ENCODE measurements around the gene GCC2.
A peak's percentile ranks its signal among the peaks of the same experiment; 100 is the strongest.
"Not testable (repeated sequence)": the region's sequence is repeated elsewhere in the genome, so short reads cannot be mapped to it uniquely, and the experiment has no call there.

Gene GCC2

GRCh38 chr2:108448678-108449409 lies at the start of gene GCC2:
Gene GCC2 (plus strand): TSS chr2:108449206. CDS start chr2:108449275, 69 bp downstream.
- DNase-seq (ENCODE audit: low read depth in 2 of 2) = peak; percentile 90 to 94

GRCh38 chr2:108399479-108399878 lies 49.5 kb upstream of the GCC2 start:
- no peak for DNase-seq (ENCODE audit: low read depth in 2 of 2)

- no peak for DNase-seq (ENCODE audit: low read depth in 2 of 2)
These were observed 47.2 kb upstream of the GCC2 start for GRCh38 chr2:108401800-108402199.

- DNase-seq (ENCODE audit: low read depth in 2 of 2) = no peak
These were observed 45.5 kb upstream of the GCC2 start for GRCh38 chr2:108403494-108403893.

GRCh38 chr2:108404784-108405397 lies 44.1 kb upstream of the GCC2 start:
- DNase-seq (ENCODE audit: low read depth in 2 of 2) = no peak

- no peak for DNase-seq (ENCODE audit: low read depth in 2 of 2)
These were observed 40.9 kb upstream of the GCC2 start for GRCh38 chr2:108407864-108408729.

GRCh38 chr2:108409768-108410167 lies 39.2 kb upstream of the GCC2 start:
- DNase-seq (ENCODE audit: low read depth in 2 of 2) = no peak

GRCh38 chr2:108412995-108413710 lies 35.9 kb upstream of the GCC2 start:
- DNase-seq (ENCODE audit: low read depth in 2 of 2) = no peak

GRCh38 chr2:108413711-108414095 lies 35.3 kb upstream of the GCC2 start:
- DNase-seq (ENCODE audit: low read depth in 2 of 2) = no peak

- no peak for DNase-seq (ENCODE audit: low read depth in 2 of 2)
These were observed 34.6 kb upstream of the GCC2 start for GRCh38 chr2:108414256-108414876.

- no peak for DNase-seq (ENCODE audit: low read depth in 2 of 2)
These were observed 34.1 kb upstream of the GCC2 start for GRCh38 chr2:108414945-108415344.

- DNase-seq (ENCODE audit: low read depth in 2 of 2) = no peak
These were observed 31.8 kb upstream of the GCC2 start for GRCh38 chr2:108417254-108417653.

GRCh38 chr2:108418416-108418815 lies 30.6 kb upstream of the GCC2 start:
- DNase-seq (ENCODE audit: low read depth in 2 of 2) = no peak

- no peak for DNase-seq (ENCODE audit: low read depth in 2 of 2)
These were observed 25.9 kb upstream of the GCC2 start for GRCh38 chr2:108423067-108423466.

GRCh38 chr2:108423502-108424251 lies 25.3 kb upstream of the GCC2 start:
- DNase-seq (ENCODE audit: low read depth in 2 of 2) = no peak

- DNase-seq (ENCODE audit: low read depth in 2 of 2) = no peak
These were observed 20.6 kb upstream of the GCC2 start for GRCh38 chr2:108428286-108429009.

- DNase-seq (ENCODE audit: low read depth in 2 of 2) = not testable (repeated sequence)
These were observed 13.4 kb upstream of the GCC2 start for GRCh38 chr2:108435578-108435977.

- no peak for DNase-seq (ENCODE audit: low read depth in 2 of 2)
These were observed 12.0 kb upstream of the GCC2 start for GRCh38 chr2:108436976-108437375.

GRCh38 chr2:108441712-108442111 lies 7.3 kb upstream of the GCC2 start:
- no peak for DNase-seq (ENCODE audit: low read depth in 2 of 2)
